K562 (cell line): ENCODE measurements around the gene TSPAN16. TPM values are rescaled to one million over a fixed set of nuclear protein-coding genes. Genes with fewer than 3 reads are reported as not detected.

Experiments used
- EHMT2 ChIP-seq: fragments of 450-650 bp; IDR thresholded peaks from 2 replicates; pipeline ENCODE4 v1.6.1; 2018; ENCODE audit warnings: antibody characterized with exemption
- GTF2F1 ChIP-seq: IDR thresholded peaks from 2 replicates; pipeline ENCODE4 v1.6.1; 2011; ENCODE audit warnings: low read depth, low read length, improper control_type of control experiment
- MEIS2 ChIP-seq: fragments of 450-650 bp; IDR thresholded peaks from 2 replicates; pipeline ENCODE4 v1.6.1; 2014; ENCODE audit warnings: mild to moderate bottlenecking; ENCODE audit not compliant: partially characterized antibody
- NCOA1 ChIP-seq: fragments of 450-650 bp; IDR thresholded peaks from 2 replicates; pipeline ENCODE4 v1.6.1; 2016; ENCODE audit warnings: low read depth
- RBBP5 ChIP-seq: fragments of 200-600 bp; sonication (generic); IDR thresholded peaks from 2 replicates; pipeline ENCODE4 v1.6.1; 2012; ENCODE audit warnings: borderline replicate concordance, mild to moderate bottlenecking, low read length, control low read depth, inconsistent platforms; ENCODE audit not compliant: insufficient read depth, poor library complexity, severe bottlenecking
- ZBED1 ChIP-seq: IDR thresholded peaks from 2 replicates; pipeline ENCODE4 v1.6.1; 2014
- ZNF197 ChIP-seq: fragments of 200-800 bp; sonication (Bioruptor generic); IDR thresholded peaks from 2 replicates; pipeline ENCODE4 v1.6.1; 2016; ENCODE audit warnings: low read depth, missing genetic modification characterization, missing compliant biosample characterization
- ZNF77 ChIP-seq: fragments of 250-450 bp; sonication (Bioruptor Pico); IDR thresholded peaks from 2 replicates; pipeline ENCODE4 v1.5.0; 2020
- polyA plus RNA-seq, 8 experiments: library from polyadenylated mRNA; depleted of rRNA in 4 of 8; stranded (reverse) in 5 of 8; unstranded in 3 of 8; fragments of >200 nt; fragmentation: Nextera tagmentation in 2 of 8; fragmentation: Illumina TruSeq in 1 of 8; extraction: Ambion mirVana in 2 of 8; extraction: Trizol in 1 of 8; gene quantifications; 2 replicates each; pipeline versions ENCODE4 v1.2.1 to v1.2.3, GENCODE V29; 2011 to 2014; ENCODE audit warnings: inconsistent platforms in 1 of 8, missing spikeins in 1 of 8
- total RNA-seq, 7 experiments: library from RNA; depleted of rRNA in 6 of 7; stranded (reverse); fragments of >200 nt in 6 of 7; fragmentation: Illumina TruSeq in 2 of 7; extraction: Trizol in 2 of 7; gene quantifications; 2 replicates each; pipeline versions ENCODE4 v1.2.1 to v1.2.3, GENCODE V29; 2011 to 2021; ENCODE audit warnings: low replicate concordance in 1 of 7
- TF ChIP-seq, protein P1 (sequence below): IDR thresholded peaks from 2 replicates; pipeline ENCODE4 v1.6.1; 2014; ENCODE audit warnings: antibody characterized with exemption
- TF ChIP-seq, protein P2 (sequence below): fragments of 250-450 bp; sonication (Bioruptor Pico); IDR thresholded peaks from 2 replicates; pipeline ENCODE4 v1.8.0; 2021; ENCODE audit warnings: mild to moderate bottlenecking, moderate library complexity
- TF ChIP-seq, protein P3 (sequence below): IDR thresholded peaks from 2 replicates; pipeline ENCODE4 v1.6.1; 2011; ENCODE audit warnings: borderline replicate concordance, low read depth, mild to moderate bottlenecking, moderate library complexity, low read length; ENCODE audit not compliant: insufficient read depth, poor library complexity, severe bottlenecking
- TF ChIP-seq, protein P4 (sequence below), 2 experiments: fragments of 450-650 bp in 1 of 2; sonication (generic) in 1 of 2; formaldehyde crosslinking; conservative IDR thresholded peaks; 2 replicates each; pipeline versions ENCODE4 v1.4.0 to v1.8.1; 2020 to 2022; ENCODE audit warnings: mild to moderate bottlenecking in 1 of 2, missing genetic modification reagents in 1 of 2
- TF ChIP-seq, protein P5 (sequence below): fragments of 250-450 bp; sonication (Bioruptor Pico); IDR thresholded peaks from 2 replicates; pipeline ENCODE4 v1.4.0; 2020; ENCODE audit warnings: mild to moderate bottlenecking, moderate library complexity
- TF ChIP-seq, protein P6 (sequence below): sonication (generic); formaldehyde crosslinking; IDR thresholded peaks from 2 replicates; pipeline ENCODE4 v1.8.0; 2022; ENCODE audit warnings: missing genetic modification reagents, mild to moderate bottlenecking, moderate library complexity, borderline replicate concordance
- TF ChIP-seq, protein P7 (sequence below), 2 experiments: fragments of 450-650 bp in 1 of 2; IDR thresholded peaks; 2 replicates each; pipeline ENCODE4 v1.6.1; 2011 to 2017; ENCODE audit warnings: low read depth in 2 of 2, antibody characterized with exemption in 1 of 2, borderline replicate concordance in 1 of 2, low read length in 1 of 2, mild to moderate bottlenecking in 1 of 2, mixed read lengths in 1 of 2; ENCODE audit not compliant: control insufficient read depth in 1 of 2

The TSPAN16 gene
- total and polyA plus RNA-seq, 9 of the 15 experiments (the other 6 are each of a cell fraction or from before 2014, with no cell fraction given) = not detected

DNA sequence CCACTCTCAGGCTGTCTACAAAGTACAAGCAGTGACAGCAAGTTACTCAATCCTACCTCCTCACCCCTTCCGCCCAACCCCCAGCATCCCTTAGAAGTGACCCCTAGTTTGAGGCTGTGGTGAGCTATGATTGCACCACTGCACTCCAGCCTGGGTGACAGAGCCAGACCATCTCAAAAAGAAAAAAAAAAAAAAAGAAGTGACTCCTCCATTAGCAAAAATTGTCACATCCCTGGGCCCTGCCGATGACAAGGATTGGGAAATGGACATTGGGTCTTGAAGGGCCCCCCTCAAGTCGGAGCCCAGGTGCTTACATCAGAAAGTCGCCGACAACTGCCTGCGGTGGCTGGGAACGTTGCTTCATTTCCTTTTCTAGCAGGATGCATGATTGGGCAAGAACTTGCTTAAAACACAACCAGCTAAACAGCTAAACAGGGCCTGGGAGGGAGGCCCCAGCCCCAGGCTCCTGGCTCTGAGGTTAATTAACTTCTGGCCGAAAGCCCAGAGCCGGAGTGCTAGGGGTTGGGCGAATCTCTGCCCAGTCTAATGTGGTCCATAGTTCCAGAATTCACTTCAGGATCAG lies 28.2 kb downstream of the TSPAN16 start (continued):
- TF ChIP-seq, protein P1, sequence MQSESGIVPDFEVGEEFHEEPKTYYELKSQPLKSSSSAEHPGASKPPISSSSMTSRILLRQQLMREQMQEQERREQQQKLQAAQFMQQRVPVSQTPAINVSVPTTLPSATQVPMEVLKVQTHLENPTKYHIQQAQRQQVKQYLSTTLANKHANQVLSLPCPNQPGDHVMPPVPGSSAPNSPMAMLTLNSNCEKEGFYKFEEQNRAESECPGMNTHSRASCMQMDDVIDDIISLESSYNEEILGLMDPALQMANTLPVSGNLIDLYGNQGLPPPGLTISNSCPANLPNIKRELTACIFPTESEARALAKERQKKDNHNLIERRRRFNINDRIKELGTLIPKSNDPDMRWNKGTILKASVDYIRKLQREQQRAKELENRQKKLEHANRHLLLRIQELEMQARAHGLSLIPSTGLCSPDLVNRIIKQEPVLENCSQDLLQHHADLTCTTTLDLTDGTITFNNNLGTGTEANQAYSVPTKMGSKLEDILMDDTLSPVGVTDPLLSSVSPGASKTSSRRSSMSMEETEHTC = no peak
- TF ChIP-seq, protein P2, sequence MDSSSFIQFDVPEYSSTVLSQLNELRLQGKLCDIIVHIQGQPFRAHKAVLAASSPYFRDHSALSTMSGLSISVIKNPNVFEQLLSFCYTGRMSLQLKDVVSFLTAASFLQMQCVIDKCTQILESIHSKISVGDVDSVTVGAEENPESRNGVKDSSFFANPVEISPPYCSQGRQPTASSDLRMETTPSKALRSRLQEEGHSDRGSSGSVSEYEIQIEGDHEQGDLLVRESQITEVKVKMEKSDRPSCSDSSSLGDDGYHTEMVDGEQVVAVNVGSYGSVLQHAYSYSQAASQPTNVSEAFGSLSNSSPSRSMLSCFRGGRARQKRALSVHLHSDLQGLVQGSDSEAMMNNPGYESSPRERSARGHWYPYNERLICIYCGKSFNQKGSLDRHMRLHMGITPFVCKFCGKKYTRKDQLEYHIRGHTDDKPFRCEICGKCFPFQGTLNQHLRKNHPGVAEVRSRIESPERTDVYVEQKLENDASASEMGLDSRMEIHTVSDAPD = no peak
- TF ChIP-seq ZNF77 (CRISPR knock-in tag) = no peak
- TF ChIP-seq, protein P3, sequence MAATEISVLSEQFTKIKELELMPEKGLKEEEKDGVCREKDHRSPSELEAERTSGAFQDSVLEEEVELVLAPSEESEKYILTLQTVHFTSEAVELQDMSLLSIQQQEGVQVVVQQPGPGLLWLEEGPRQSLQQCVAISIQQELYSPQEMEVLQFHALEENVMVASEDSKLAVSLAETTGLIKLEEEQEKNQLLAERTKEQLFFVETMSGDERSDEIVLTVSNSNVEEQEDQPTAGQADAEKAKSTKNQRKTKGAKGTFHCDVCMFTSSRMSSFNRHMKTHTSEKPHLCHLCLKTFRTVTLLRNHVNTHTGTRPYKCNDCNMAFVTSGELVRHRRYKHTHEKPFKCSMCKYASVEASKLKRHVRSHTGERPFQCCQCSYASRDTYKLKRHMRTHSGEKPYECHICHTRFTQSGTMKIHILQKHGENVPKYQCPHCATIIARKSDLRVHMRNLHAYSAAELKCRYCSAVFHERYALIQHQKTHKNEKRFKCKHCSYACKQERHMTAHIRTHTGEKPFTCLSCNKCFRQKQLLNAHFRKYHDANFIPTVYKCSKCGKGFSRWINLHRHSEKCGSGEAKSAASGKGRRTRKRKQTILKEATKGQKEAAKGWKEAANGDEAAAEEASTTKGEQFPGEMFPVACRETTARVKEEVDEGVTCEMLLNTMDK = no peak
- no peak for TF ChIP-seq GTF2F1
- no peak for TF ChIP-seq MEIS2
- 0 out of 2 replicates have a peak, but pooled peaks have one; percentile 37 for TF ChIP-seq NCOA1
- TF ChIP-seq, protein P4, sequence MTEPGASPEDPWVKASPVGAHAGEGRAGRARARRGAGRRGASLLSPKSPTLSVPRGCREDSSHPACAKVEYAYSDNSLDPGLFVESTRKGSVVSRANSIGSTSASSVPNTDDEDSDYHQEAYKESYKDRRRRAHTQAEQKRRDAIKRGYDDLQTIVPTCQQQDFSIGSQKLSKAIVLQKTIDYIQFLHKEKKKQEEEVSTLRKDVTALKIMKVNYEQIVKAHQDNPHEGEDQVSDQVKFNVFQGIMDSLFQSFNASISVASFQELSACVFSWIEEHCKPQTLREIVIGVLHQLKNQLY (CRISPR knock-in tag; conservative IDR thresholded peaks at IDR 0.05) = no peak
- no peak for TF ChIP-seq ZNF197 (CRISPR knock-in tag)
- peak; percentile 43 for TF ChIP-seq RBBP5
- TF ChIP-seq, protein P5, sequence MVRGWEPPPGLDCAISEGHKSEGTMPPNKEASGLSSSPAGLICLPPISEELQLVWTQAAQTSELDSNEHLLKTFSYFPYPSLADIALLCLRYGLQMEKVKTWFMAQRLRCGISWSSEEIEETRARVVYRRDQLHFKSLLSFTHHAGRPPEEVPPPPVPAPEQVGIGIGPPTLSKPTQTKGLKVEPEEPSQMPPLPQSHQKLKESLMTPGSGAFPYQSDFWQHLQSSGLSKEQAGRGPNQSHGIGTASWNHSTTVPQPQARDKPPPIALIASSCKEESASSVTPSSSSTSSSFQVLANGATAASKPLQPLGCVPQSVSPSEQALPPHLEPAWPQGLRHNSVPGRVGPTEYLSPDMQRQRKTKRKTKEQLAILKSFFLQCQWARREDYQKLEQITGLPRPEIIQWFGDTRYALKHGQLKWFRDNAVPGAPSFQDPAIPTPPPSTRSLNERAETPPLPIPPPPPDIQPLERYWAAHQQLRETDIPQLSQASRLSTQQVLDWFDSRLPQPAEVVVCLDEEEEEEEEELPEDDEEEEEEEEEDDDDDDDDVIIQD (CRISPR knock-in tag) = no peak
- TF ChIP-seq, protein P6, sequence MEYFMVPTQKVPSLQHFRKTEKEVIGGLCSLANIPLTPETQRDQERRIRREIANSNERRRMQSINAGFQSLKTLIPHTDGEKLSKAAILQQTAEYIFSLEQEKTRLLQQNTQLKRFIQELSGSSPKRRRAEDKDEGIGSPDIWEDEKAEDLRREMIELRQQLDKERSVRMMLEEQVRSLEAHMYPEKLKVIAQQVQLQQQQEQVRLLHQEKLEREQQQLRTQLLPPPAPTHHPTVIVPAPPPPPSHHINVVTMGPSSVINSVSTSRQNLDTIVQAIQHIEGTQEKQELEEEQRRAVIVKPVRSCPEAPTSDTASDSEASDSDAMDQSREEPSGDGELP (CRISPR knock-in tag) = no peak
- peak; percentile 95; the same call in 1 of the 2 replicates for TF ChIP-seq ZBED1
- TF ChIP-seq, protein P7, sequence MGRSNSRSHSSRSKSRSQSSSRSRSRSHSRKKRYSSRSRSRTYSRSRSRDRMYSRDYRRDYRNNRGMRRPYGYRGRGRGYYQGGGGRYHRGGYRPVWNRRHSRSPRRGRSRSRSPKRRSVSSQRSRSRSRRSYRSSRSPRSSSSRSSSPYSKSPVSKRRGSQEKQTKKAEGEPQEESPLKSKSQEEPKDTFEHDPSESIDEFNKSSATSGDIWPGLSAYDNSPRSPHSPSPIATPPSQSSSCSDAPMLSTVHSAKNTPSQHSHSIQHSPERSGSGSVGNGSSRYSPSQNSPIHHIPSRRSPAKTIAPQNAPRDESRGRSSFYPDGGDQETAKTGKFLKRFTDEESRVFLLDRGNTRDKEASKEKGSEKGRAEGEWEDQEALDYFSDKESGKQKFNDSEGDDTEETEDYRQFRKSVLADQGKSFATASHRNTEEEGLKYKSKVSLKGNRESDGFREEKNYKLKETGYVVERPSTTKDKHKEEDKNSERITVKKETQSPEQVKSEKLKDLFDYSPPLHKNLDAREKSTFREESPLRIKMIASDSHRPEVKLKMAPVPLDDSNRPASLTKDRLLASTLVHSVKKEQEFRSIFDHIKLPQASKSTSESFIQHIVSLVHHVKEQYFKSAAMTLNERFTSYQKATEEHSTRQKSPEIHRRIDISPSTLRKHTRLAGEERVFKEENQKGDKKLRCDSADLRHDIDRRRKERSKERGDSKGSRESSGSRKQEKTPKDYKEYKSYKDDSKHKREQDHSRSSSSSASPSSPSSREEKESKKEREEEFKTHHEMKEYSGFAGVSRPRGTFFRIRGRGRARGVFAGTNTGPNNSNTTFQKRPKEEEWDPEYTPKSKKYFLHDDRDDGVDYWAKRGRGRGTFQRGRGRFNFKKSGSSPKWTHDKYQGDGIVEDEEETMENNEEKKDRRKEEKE (IDR thresholded peaks at IDR 0.05; ENCODE audit: borderline replicate concordance in 1 of 2, control insufficient read depth in 1 of 2, low read depth in 2 of 2, low read length in 1 of 2) = no peak
- no peak for TF ChIP-seq EHMT2
